Measurements from ENCODE around the gene UBE2D1.

Gene UBE2D1

DNA sequence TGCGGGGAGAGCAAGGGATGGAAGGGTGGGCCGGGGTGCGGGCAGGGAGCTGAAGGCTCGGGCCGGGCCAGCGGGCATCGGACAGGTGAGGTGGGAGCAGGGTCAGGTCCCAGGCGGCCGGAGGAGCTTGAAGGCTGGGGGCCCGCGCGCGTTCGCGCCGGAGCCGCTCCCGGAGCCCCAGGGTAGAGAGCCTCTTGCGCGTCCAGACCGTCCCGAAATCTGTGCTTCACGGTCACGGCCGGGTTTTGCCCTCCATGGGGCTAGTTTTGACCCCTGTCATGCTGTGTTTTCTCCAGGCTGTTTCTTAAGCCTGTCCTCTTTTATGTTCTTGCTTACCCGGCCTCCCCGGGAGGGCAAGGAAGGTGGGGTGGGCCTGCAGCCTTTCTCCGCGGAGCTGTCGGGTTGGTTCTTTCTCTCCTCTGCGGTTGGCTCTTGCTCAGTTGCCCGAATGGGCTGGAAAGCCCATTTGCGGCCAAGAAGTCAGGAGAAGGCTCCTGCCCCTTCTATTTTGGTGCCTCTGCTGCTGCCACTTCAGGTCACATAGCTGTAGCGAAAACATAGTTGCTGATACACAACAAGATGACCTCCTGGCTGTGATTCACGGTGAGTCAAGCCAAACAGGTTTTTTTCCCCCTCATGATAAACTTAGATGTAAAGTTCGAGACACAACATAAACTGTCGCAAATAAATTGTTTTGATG, 650 bp downstream of the UBE2D1 start:
- Histone ChIP-seq H3K27ac (ENCODE audit: low read depth, low read length) (no peak overlapping the region), H3K27me3 (ENCODE audit: control insufficient read depth in 1 of 2, insufficient read depth in 2 of 2, low read length in 2 of 2) (no peaks in the 10 kb centered on the region), H3K9me3 (ENCODE audit: control insufficient read depth in 1 of 2, low read length in 2 of 2) (no peaks in the 10 kb centered on the region), H3K4me1 (ENCODE audit: control insufficient read depth in 1 of 2, insufficient read depth in 2 of 2, low read length in 2 of 2) (peaks cover 9 to 17% of the 10 kb centered on the region in 2 donors), H3K9ac (ENCODE audit: low read depth in 1 of 2, low read length in 2 of 2) (peak overlapping the region; percentile 64 to 73), H3K4me3 (ENCODE audit: low read depth in 1 of 2, low read length in 2 of 2) (peak overlapping the region; percentile 85), H3K36me3 (ENCODE audit: control insufficient read depth in 1 of 2, insufficient read depth in 2 of 2, low read length in 2 of 2) (no peaks in the 10 kb centered on the region)

DNA sequence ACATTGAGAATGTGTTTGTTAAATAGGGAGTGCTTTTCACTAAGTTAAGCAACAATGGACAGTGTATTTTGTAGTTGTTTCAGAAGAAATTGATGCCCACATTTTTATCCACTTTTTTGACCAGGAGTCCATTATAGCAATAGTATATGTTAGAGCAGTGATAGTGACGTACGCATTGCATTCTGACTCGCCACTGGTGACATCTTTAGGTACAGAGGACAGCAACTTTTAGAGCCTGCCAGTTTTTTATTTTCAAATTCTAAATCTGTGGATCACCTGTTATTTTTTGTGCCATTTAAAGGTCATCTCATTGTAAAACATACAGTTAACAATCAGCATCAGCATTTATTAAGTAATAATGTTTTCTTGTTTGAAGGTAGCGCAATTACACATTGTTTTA, 1.4 kb downstream of the UBE2D1 start:
- H3K27ac ChIP-seq (ENCODE audit: low read depth, low read length): no peak overlapping the region
- H3K4me3 ChIP-seq (ENCODE audit: low read depth in 1 of 2, low read length in 2 of 2): peak overlapping the region; percentile 85

DNA sequence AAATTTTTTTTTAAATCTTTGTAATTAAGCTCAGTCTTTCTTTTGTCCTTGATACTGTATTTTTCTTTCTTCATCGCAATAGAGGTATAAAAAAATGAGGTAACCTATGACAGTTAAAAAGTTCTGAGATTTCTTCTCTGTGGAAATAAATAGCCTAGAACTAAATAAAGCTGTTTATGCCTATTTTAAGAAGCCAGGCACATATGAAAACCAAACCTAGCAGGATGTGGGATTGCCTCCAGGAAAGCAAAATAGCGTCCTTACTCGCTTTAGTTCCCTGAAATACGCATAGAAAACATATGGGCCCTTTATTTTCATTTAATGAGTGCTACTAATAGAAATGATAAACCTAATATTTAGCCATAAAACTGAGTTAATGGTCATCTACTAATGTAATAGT, 6.6 kb downstream of the UBE2D1 start:
- Histone ChIP-seq H3K4me3 (ENCODE audit: low read depth in 1 of 2, low read length in 2 of 2) (no peak overlapping the region), H3K9me3 (ENCODE audit: control insufficient read depth in 1 of 2, low read length in 2 of 2) (no peaks in the 10 kb centered on the region), H3K4me1 (ENCODE audit: control insufficient read depth in 1 of 2, insufficient read depth in 2 of 2, low read length in 2 of 2) (peaks cover 0 to 9% of the 10 kb centered on the region in 2 donors)

More for the DNA sequence above, 1.4 kb downstream of the UBE2D1 start:
- peak overlapping the region in 1 of 2 donors; percentile 64 for H3K9ac ChIP-seq (ENCODE audit: low read depth in 1 of 2, low read length in 2 of 2)
- H3K27me3 ChIP-seq (ENCODE audit: control insufficient read depth in 1 of 2, insufficient read depth in 2 of 2, low read length in 2 of 2): no peaks in the 10 kb centered on the region
- peaks cover 9 to 17% of the 10 kb centered on the region in 2 donors for H3K4me1 ChIP-seq (ENCODE audit: control insufficient read depth in 1 of 2, insufficient read depth in 2 of 2, low read length in 2 of 2)
- H3K36me3 ChIP-seq (ENCODE audit: control insufficient read depth in 1 of 2, insufficient read depth in 2 of 2, low read length in 2 of 2): no peaks in the 10 kb centered on the region
- H3K9me3 ChIP-seq (ENCODE audit: control insufficient read depth in 1 of 2, low read length in 2 of 2): no peaks in the 10 kb centered on the region

DNA sequence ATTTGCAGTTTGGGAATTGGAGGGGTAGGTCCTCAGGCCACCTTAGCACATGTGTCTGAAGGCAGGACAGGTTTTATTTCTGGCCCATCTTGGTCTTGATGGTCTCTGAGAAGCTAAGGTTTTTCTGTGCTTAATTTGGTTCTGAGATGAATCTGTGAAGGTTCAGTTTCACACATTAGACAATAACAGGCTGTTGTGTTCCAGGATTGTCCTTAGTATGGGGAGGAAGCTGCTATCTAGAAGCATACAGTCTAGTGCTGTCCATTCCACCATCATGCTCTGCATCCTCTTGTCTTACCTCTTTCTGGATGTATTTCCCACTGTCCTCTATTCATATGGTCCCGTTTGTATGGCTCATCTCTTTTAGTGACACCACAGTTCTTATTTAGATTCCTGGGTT, 7.1 kb downstream of the UBE2D1 start:
- H3K9me3 ChIP-seq (ENCODE audit: control insufficient read depth in 1 of 2, low read length in 2 of 2): no peaks in the 10 kb centered on the region
- no peak overlapping the region for H3K4me3 ChIP-seq (ENCODE audit: low read depth in 1 of 2, low read length in 2 of 2)
- H3K27me3 ChIP-seq (ENCODE audit: control insufficient read depth in 1 of 2, insufficient read depth in 2 of 2, low read length in 2 of 2): no peaks in the 10 kb centered on the region
- no peaks in the 10 kb centered on the region for H3K36me3 ChIP-seq (ENCODE audit: control insufficient read depth in 1 of 2, insufficient read depth in 2 of 2, low read length in 2 of 2)
- no peak overlapping the region for H3K27ac ChIP-seq (ENCODE audit: low read depth, low read length)
- H3K4me1 ChIP-seq (ENCODE audit: control insufficient read depth in 1 of 2, insufficient read depth in 2 of 2, low read length in 2 of 2): peaks cover 0 to 6% of the 10 kb centered on the region in 2 donors
- H3K9ac ChIP-seq (ENCODE audit: low read depth in 1 of 2, low read length in 2 of 2): no peak overlapping the region

More for the DNA sequence above, 6.6 kb downstream of the UBE2D1 start:
- H3K27ac ChIP-seq (ENCODE audit: low read depth, low read length): no peak overlapping the region
- no peaks in the 10 kb centered on the region for H3K36me3 ChIP-seq (ENCODE audit: control insufficient read depth in 1 of 2, insufficient read depth in 2 of 2, low read length in 2 of 2)
- no peak overlapping the region for H3K9ac ChIP-seq (ENCODE audit: low read depth in 1 of 2, low read length in 2 of 2)
- H3K27me3 ChIP-seq (ENCODE audit: control insufficient read depth in 1 of 2, insufficient read depth in 2 of 2, low read length in 2 of 2): no peaks in the 10 kb centered on the region

DNA sequence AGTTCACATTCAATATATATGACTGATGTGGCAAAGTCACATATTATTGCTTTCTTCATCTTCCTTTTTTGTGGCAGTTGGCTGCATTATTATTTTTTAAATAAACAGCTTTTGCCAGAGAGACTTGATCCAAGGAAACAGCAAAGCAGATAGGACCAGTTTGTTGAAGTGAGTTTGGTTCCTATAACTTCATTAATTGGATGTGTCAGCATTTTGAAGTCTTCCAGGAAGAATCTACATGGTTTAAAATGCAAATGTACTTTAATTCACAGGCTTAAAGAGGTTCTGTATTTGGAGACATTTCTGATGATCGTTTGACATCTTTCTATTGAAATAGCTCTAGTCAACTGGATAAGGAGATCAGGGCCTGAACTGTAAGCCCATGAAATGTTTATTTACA, 13.2 kb downstream of the UBE2D1 start:
- no peak overlapping the region for H3K9ac ChIP-seq (ENCODE audit: low read depth in 1 of 2, low read length in 2 of 2)
- no peak overlapping the region for H3K27ac ChIP-seq (ENCODE audit: low read depth, low read length)
- no peak overlapping the region for H3K4me3 ChIP-seq (ENCODE audit: low read depth in 1 of 2, low read length in 2 of 2)
- H3K27me3 ChIP-seq (ENCODE audit: control insufficient read depth in 1 of 2, insufficient read depth in 2 of 2, low read length in 2 of 2): no peaks in the 10 kb centered on the region
- peaks cover 2 to 6% of the 10 kb centered on the region in 2 donors for H3K4me1 ChIP-seq (ENCODE audit: control insufficient read depth in 1 of 2, insufficient read depth in 2 of 2, low read length in 2 of 2)
- H3K36me3 ChIP-seq (ENCODE audit: control insufficient read depth in 1 of 2, insufficient read depth in 2 of 2, low read length in 2 of 2): no peaks in the 10 kb centered on the region
- no peaks in the 10 kb centered on the region for H3K9me3 ChIP-seq (ENCODE audit: control insufficient read depth in 1 of 2, low read length in 2 of 2)

DNA sequence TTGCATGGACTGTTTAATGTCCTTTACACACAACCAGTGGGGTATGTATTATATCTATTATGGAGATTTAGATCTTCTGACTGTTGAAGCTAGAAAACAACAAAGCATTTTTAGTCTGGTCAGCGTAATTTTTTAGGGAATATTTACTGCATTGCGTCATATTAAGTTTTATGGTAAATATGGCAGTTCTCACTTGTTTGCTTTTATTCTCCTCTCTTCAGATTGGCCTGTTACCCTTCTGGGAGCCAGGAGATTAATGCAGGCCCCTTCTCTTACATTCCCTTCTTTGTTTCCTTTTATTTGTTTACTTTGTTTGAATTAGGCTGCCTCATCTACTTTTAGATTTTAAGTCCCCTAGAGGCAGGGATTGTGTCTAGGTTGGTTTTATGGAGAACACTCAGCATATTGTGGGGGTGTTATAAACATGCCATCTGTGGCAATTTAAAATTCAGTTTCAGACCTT, 13.8 kb downstream of the UBE2D1 start:
- no peak overlapping the region for H3K27ac ChIP-seq (ENCODE audit: low read depth, low read length)
- H3K27me3 ChIP-seq (ENCODE audit: control insufficient read depth in 1 of 2, insufficient read depth in 2 of 2, low read length in 2 of 2): no peaks in the 10 kb centered on the region
- H3K4me3 ChIP-seq (ENCODE audit: low read depth in 1 of 2, low read length in 2 of 2): no peak overlapping the region
- H3K36me3 ChIP-seq (ENCODE audit: control insufficient read depth in 1 of 2, insufficient read depth in 2 of 2, low read length in 2 of 2): no peaks in the 10 kb centered on the region
- H3K9ac ChIP-seq (ENCODE audit: low read depth in 1 of 2, low read length in 2 of 2): no peak overlapping the region
- peaks cover 6 to 10% of the 10 kb centered on the region in 2 donors for H3K4me1 ChIP-seq (ENCODE audit: control insufficient read depth in 1 of 2, insufficient read depth in 2 of 2, low read length in 2 of 2)
- H3K9me3 ChIP-seq (ENCODE audit: control insufficient read depth in 1 of 2, low read length in 2 of 2): no peaks in the 10 kb centered on the region

DNA sequence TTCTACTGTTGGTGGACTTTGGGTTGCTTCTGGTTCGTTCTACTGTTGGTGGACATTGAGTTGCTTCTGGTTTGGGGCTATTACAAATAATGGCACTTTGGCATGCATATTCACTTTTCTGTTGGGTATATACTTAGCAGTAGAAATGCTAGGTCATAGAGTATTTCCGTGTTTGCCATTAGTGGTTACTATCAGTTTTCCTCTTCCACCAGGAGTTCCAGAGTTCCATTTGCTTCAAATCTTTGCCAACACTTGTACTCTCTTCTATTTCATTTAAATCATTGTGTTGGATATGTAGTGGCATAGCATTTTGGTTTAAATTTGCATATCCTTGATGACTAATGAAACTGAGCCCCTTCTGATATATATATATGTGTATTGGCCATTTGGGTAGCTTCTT, 15.2 kb downstream of the UBE2D1 start:
- Histone ChIP-seq H3K9me3 (ENCODE audit: control insufficient read depth in 1 of 2, low read length in 2 of 2) (no peaks in the 10 kb centered on the region), H3K4me1 (ENCODE audit: control insufficient read depth in 1 of 2, insufficient read depth in 2 of 2, low read length in 2 of 2) (peaks cover 6 to 10% of the 10 kb centered on the region in 2 donors), H3K27me3 (ENCODE audit: control insufficient read depth in 1 of 2, insufficient read depth in 2 of 2, low read length in 2 of 2) (no peaks in the 10 kb centered on the region), H3K36me3 (ENCODE audit: control insufficient read depth in 1 of 2, insufficient read depth in 2 of 2, low read length in 2 of 2) (no peaks in the 10 kb centered on the region), H3K27ac (ENCODE audit: low read depth, low read length) (no peak overlapping the region), H3K9ac (ENCODE audit: low read depth in 1 of 2, low read length in 2 of 2) (no peak overlapping the region), H3K4me3 (ENCODE audit: low read depth in 1 of 2, low read length in 2 of 2) (no peak overlapping the region)

DNA sequence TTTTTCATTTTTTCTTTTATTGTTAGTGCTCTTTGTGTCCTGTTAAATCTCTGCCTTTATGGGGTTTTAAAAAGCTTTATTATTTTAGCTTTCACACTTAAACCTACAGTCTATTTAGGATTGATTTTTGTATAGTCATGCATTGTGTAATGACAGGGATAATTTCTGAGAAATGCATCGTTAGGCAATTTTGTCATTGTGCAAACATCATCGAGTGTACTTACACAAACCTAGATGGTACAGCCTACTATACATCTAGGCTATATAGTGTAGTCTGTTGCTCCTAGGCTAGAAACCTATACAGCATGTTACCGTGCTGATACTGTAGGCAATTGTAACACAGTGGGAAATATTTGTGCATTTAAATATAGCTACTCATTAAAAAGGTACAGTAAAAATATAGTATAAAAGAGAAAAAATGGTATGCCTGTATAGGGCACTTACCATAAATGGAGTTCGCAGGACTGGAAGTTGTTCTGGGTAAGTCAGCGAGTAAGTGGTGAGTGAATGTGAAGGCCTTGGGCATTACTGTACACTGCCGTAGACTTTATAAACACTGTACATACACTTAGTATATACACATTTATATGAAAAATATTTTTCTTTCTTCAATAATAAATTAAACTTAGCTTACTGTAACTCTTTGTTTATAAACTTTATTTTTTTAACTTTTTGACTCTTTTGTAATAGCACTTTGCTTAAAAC, 16.0 kb downstream of the UBE2D1 start:
- Histone ChIP-seq H3K4me3 (ENCODE audit: low read depth in 1 of 2, low read length in 2 of 2) (no peak overlapping the region), H3K27ac (ENCODE audit: low read depth, low read length) (no peak overlapping the region), H3K4me1 (ENCODE audit: control insufficient read depth in 1 of 2, insufficient read depth in 2 of 2, low read length in 2 of 2) (peaks cover 6 to 10% of the 10 kb centered on the region in 2 donors), H3K27me3 (ENCODE audit: control insufficient read depth in 1 of 2, insufficient read depth in 2 of 2, low read length in 2 of 2) (no peaks in the 10 kb centered on the region), H3K9me3 (ENCODE audit: control insufficient read depth in 1 of 2, low read length in 2 of 2) (no peaks in the 10 kb centered on the region), H3K36me3 (ENCODE audit: control insufficient read depth in 1 of 2, insufficient read depth in 2 of 2, low read length in 2 of 2) (no peaks in the 10 kb centered on the region), H3K9ac (ENCODE audit: low read depth in 1 of 2, low read length in 2 of 2) (no peak overlapping the region)

DNA sequence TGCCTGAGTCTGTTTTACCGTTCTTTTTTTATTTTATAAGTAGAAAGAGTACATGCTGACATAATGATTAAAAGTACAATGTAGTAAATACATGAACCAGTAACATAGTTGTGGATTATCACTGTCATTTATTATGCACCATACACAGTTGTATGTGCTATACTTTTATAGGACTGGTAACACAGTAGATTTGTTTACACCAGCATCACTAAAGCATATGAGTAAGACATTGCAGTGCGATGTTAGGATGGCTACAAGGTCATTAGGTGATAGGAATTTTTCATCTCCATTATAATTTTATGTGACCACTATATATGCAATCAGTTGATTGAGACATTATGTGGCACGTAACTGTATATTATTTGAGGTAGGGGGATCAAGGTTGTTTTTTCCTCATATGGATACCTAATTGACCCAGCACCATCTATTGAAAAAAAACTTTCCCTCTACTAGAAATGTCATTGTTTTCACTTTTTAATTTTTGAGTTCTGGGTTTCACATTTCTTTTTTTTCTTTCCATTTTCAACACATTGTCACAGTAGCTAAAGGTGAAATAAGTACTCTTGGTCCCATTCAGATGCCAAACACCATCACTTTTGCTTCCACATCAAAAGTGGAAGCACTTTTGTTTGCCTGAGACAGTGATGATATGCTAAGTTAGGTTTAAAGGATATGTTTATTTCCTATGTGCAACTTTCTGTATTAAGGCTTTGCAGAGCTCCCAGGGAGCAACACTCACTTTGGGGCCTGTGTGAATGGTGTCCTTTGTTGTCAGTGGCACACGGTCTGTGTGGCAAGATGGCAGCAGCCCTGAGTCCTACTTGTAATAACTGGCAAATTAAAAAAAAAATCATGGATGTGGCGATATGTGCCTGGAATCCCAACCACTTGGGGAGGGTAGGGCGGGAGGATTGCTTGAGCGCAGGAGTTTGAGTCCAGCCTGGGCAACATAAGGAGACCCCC, 17.1 kb downstream of the UBE2D1 start:
- Histone ChIP-seq H3K27ac (ENCODE audit: low read depth, low read length) (no peak overlapping the region), H3K4me3 (ENCODE audit: low read depth in 1 of 2, low read length in 2 of 2) (no peak overlapping the region), H3K9me3 (ENCODE audit: control insufficient read depth in 1 of 2, low read length in 2 of 2) (no peaks in the 10 kb centered on the region), H3K4me1 (ENCODE audit: control insufficient read depth in 1 of 2, insufficient read depth in 2 of 2, low read length in 2 of 2) (peaks cover 6 to 10% of the 10 kb centered on the region in 2 donors), H3K36me3 (ENCODE audit: control insufficient read depth in 1 of 2, insufficient read depth in 2 of 2, low read length in 2 of 2) (no peaks in the 10 kb centered on the region), H3K9ac (ENCODE audit: low read depth in 1 of 2, low read length in 2 of 2) (no peak overlapping the region), H3K27me3 (ENCODE audit: control insufficient read depth in 1 of 2, insufficient read depth in 2 of 2, low read length in 2 of 2) (no peaks in the 10 kb centered on the region)

Measured in duodenal mucosa (tissue), 2 donors.